ENCODE results near the gene GOLGA3. TPM values are rescaled to one million over a fixed set of nuclear protein-coding genes. Genes with fewer than 3 reads are reported as not detected.
"Not testable (repeated sequence)": the region's sequence is repeated elsewhere in the genome, so short reads cannot be mapped to it uniquely, and the experiment has no call there.

The GOLGA3 gene
- polyA plus RNA-seq, 1 donor (not counting 4 experiments of a cell fraction or from before 2014, with no cell fraction given), result 11.0 TPM

DNA sequence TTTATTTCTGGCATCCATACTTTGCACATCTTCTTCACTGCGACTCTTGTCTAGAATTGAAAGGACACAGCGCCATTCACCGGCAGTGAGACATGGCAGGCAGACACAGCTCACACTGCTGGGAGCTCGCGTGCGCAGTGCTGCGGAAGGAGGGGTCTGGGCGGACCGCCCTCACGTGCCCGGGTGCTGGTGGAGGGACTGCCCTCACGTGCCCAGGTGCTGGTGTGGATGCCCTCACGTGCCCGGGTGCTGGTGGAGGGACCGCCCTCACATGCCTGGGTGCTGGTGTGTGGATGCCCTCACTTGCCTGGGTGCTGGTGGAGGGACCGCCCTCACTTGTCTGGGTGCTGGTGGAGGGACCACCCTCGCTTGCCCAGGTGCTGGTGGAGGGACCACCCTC is 27.9 kb upstream of the GOLGA3 start:
- H3K27ac ChIP-seq (ENCODE audit: control insufficient read depth, insufficient read depth, low read length), result no peak overlapping the region
- H3K4me2 ChIP-seq (ENCODE audit: control insufficient read depth, extremely low read depth, insufficient read depth, low read depth, low read length), result no peak overlapping the region
- DNase-seq (ENCODE audit: low read depth, low spot score) (no peak), FAIRE-seq (no peak)
- no peak overlapping the region for H3K4me3 ChIP-seq (ENCODE audit: control insufficient read depth in 2 of 3, extremely low read depth in 1 of 3, insufficient read depth in 2 of 3, low read depth in 1 of 3, low read length in 3 of 3)
- no peak overlapping the region for H2AFZ ChIP-seq (ENCODE audit: control insufficient read depth, low read length)
- no peaks in the 10 kb centered on the region for H3K4me1 ChIP-seq (ENCODE audit: control insufficient read depth, extremely low read depth, insufficient read depth, low read length)
- no peaks in the 10 kb centered on the region for H4K20me1 ChIP-seq (ENCODE audit: control insufficient read depth, extremely low read depth, insufficient read depth, low read length)
- H3K79me2 ChIP-seq (ENCODE audit: control insufficient read depth, insufficient read depth, low read length), result no peaks in the 10 kb centered on the region
- no peaks in the 10 kb centered on the region for H3K9me1 ChIP-seq (ENCODE audit: control insufficient read depth, extremely low read depth, insufficient read depth, low read length)
- dilution Hi-C loops (cut with MboI; ENCODE audit: extremely low pct_ligation_motif_present, low sequenced_read_pairs), result no loop called here
- H3K9me3 ChIP-seq (ENCODE audit: control insufficient read depth, low read depth, low read length), result no peaks in the 10 kb centered on the region
- H3K9ac ChIP-seq (ENCODE audit: control insufficient read depth, extremely low read depth, insufficient read depth, low read length), result no peak overlapping the region
- no peak for TF ChIP-seq EZH2 (IDR thresholded peaks at IDR 0.05; ENCODE audit: low read length)
- TF ChIP-seq, protein P1, sequence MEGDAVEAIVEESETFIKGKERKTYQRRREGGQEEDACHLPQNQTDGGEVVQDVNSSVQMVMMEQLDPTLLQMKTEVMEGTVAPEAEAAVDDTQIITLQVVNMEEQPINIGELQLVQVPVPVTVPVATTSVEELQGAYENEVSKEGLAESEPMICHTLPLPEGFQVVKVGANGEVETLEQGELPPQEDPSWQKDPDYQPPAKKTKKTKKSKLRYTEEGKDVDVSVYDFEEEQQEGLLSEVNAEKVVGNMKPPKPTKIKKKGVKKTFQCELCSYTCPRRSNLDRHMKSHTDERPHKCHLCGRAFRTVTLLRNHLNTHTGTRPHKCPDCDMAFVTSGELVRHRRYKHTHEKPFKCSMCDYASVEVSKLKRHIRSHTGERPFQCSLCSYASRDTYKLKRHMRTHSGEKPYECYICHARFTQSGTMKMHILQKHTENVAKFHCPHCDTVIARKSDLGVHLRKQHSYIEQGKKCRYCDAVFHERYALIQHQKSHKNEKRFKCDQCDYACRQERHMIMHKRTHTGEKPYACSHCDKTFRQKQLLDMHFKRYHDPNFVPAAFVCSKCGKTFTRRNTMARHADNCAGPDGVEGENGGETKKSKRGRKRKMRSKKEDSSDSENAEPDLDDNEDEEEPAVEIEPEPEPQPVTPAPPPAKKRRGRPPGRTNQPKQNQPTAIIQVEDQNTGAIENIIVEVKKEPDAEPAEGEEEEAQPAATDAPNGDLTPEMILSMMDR (optimal IDR thresholded peaks at IDR 0.05 in 1 of 3, IDR thresholded peaks at IDR 0.05 in 1 of 3, conservative IDR thresholded peaks at IDR 0.05 in 1 of 3; ENCODE audit: extremely low read depth in 1 of 3, insufficient read depth in 2 of 3, low read length in 3 of 3), result no peak
- peaks cover 36 to 46% of the 10 kb centered on the region in 2 experiments for H3K36me3 ChIP-seq (ENCODE audit: control insufficient read depth in 2 of 2, extremely low read depth in 1 of 2, insufficient read depth in 2 of 2, low read length in 2 of 2)
- no peaks in the 10 kb centered on the region for H3K27me3 ChIP-seq (ENCODE audit: control insufficient read depth, extremely low read depth, insufficient read depth, low read length)

DNA sequence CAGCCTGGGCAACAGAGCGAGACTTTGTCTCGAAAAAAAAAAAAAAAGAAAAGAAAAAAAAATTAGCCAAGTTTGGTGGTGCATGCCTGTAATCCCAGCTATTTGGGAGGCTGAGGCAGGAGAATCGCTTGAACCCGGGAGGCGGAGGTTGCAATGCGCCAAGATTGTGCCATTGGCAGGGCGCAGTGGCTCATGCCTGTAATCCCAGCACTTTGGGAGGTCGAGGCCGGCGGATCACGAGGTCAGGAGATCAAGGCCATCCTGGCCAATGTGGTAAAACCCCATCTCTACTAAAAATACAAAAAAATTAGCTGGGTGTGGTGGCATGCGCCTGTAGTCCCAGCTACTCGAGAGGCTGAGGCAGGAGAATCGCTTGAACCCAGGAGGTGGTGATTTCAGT is 26.5 kb upstream of the GOLGA3 start:
- H3K79me2 ChIP-seq (ENCODE audit: control insufficient read depth, insufficient read depth, low read length); H3K4me1 ChIP-seq (ENCODE audit: control insufficient read depth, extremely low read depth, insufficient read depth, low read length); H3K9ac ChIP-seq (ENCODE audit: control insufficient read depth, extremely low read depth, insufficient read depth, low read length); H3K4me3 ChIP-seq (ENCODE audit: control insufficient read depth in 2 of 3, extremely low read depth in 1 of 3, insufficient read depth in 2 of 3, low read depth in 1 of 3, low read length in 3 of 3); H3K27me3 ChIP-seq (ENCODE audit: control insufficient read depth, extremely low read depth, insufficient read depth, low read length); DNase-seq (ENCODE audit: low read depth, low spot score); H4K20me1 ChIP-seq (ENCODE audit: control insufficient read depth, extremely low read depth, insufficient read depth, low read length); H3K27ac ChIP-seq (ENCODE audit: control insufficient read depth, insufficient read depth, low read length); H3K9me1 ChIP-seq (ENCODE audit: control insufficient read depth, extremely low read depth, insufficient read depth, low read length); H3K4me2 ChIP-seq (ENCODE audit: control insufficient read depth, extremely low read depth, insufficient read depth, low read depth, low read length); H3K9me3 ChIP-seq (ENCODE audit: control insufficient read depth, low read depth, low read length); FAIRE-seq; H2AFZ ChIP-seq (ENCODE audit: control insufficient read depth, low read length); dilution Hi-C loops (cut with MboI; ENCODE audit: extremely low pct_ligation_motif_present, low sequenced_read_pairs): not testable (repeated sequence)
- H3K36me3 ChIP-seq (ENCODE audit: control insufficient read depth in 2 of 2, extremely low read depth in 1 of 2, insufficient read depth in 2 of 2, low read length in 2 of 2), result peaks cover 36 to 51% of the 10 kb centered on the region in 2 experiments

All from keratinocyte (primary cell).